Subcutaneous adipose tissue (tissue), 4 donors: ENCODE measurements around the gene ADAM15. TPM values are rescaled to one million over a fixed set of nuclear protein-coding genes. Genes with fewer than 3 reads are reported as not detected.

ENCODE experiments used
- total RNA-seq, 4 donors: library from RNA; depleted of rRNA; stranded (reverse); fragments of >200 nt; gene quantifications; one replicate each; pipeline ENCODE4 v1.1.0, GENCODE V29; 2016
- TF ChIP-seq, protein P1 (sequence below): fragments of 450-650 bp; IDR thresholded peaks from one replicate; pipeline ENCODE4 v1.5.1; 2016; ENCODE audit warnings: low read depth, mild to moderate bottlenecking, control low read depth, antibody characterized with exemption, moderate library complexity

ADAM15 gene
- total RNA-seq, 4 donors from 2014 or later: 61.4 to 189 (median 87.5) TPM

DNA sequence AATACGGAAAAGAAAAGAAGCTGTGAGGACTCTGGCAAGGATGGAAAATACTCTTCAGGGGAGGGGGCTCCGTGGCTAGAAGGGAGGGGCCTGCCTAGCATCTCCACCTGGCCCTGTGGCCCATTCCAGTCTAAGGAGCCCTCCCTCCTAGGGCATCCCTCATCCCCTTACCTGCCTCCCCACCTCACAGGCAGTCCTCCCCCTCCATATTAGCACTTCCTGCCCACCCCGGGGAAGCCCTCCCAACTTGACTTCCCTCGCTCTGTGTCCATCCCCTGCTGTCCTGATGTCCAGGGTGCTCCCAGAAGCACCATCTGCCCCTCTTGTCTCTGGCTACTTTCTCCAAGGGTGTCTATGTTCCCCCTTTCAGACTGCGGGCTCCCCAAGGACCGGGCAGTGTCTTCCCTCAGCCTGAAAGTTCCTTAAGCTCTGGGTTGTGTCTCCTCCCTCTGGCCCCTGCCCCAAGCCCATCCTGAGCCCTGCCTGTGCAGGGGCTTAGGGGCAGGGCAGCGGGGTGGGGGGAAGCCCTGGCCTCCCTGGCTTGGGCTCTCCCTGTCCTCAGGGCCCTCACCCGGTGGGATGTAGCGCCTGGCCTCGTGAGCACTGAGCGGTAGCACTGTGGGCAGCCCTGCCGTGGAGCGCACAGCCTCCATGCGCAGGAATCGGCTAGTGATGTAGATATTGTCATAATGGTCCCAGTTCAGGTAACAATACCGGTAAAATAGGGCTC lies 21.4 kb upstream of the ADAM15 start:
- TF ChIP-seq, protein P1, sequence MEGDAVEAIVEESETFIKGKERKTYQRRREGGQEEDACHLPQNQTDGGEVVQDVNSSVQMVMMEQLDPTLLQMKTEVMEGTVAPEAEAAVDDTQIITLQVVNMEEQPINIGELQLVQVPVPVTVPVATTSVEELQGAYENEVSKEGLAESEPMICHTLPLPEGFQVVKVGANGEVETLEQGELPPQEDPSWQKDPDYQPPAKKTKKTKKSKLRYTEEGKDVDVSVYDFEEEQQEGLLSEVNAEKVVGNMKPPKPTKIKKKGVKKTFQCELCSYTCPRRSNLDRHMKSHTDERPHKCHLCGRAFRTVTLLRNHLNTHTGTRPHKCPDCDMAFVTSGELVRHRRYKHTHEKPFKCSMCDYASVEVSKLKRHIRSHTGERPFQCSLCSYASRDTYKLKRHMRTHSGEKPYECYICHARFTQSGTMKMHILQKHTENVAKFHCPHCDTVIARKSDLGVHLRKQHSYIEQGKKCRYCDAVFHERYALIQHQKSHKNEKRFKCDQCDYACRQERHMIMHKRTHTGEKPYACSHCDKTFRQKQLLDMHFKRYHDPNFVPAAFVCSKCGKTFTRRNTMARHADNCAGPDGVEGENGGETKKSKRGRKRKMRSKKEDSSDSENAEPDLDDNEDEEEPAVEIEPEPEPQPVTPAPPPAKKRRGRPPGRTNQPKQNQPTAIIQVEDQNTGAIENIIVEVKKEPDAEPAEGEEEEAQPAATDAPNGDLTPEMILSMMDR: no peak

DNA sequence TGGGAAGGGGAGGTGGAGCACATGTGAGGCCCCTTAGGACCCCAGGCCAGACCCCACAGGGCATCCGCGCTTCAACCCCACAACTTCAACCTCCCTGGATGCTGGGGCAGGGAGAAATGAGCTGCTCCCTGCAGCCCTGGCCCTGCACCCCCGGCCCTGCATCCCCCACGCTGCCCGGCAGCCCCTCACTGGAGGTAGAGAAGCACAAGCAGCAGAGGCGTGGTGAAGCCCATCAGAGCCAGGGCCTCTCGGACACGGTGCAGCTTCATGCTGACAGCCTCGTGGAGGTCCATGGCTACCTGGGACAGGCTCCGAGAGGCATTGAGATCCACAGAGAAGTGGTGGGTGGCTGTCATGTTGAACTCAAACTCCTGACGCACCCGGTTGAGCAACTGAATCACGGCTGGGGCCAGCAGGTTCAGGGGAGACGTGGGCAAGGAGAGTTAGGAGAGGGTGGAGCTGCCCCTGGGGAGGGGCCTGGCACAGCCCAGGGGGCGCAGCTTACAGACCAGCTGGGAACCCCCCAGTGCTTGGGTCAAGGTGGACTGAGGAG lies 20.8 kb upstream of the ADAM15 start:
- TF ChIP-seq, protein P1: no peak

DNA sequence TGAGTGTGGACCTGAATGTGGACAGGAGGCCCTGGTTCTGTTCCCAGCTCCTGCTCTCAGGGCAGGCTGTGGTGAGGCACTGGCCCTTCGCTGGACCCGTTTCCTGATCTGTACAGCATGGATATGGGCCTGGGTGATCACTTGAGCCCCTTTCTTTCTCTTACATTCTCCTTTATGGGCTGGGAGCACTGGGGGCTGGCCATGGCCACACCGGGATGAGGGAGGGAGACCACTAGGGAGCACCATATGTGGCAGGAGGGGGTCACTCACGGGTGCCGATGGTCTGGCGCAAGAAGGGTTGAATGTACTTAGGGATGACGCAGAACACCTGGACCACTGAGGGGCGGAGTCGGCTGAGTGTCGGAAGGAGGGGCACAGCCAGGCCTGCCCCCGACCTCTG lies 20.2 kb upstream of the ADAM15 start:
- TF ChIP-seq, protein P1: no peak

DNA sequence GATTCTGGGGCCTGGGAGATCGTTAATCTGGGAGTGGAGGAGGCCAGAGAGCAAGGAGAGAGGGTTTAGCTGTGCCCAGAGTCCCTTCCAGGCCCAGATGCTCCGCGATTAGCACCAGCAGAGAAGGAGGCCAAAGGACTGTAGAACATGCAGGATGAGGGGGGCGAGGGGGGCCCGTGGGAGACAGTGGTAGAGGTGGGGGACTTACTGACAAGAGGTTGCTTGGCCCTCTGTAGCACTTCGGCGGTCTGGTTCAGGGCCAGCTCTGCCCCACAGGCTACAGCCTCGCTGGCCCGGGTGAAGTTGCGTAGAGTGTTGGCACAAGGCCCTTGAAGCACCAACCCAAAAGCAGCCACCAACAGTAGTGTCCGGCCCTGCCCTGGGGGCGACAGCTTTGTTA lies 18.2 kb upstream of the ADAM15 start:
- TF ChIP-seq, protein P1: no peak

DNA sequence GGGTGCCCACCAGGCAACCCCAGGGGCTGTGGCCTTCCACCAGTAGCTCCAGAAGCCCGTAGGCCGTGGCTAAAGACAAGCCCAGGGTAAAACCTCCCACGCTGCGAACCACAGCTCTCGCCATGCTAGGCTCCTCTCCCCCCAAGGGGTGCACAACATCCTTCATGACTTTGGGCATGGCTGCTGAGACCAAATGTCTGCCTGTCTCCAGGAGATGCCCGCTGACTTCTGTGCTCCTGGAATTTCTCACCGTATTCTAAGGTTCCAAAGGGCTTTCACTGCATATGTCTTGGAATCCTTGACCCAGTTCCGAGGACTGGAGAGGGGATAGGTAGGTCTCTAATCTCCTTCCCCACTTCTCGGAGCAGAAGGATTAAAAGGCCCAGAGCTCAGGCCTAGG lies 17.6 kb upstream of the ADAM15 start, which contains the start of the genes DCST1 and DCST2:
DCST1 (plus strand) TSS at position 301 of the 400 bp plus-strand sequence. CDS start 213 bp downstream, outside the sequence.
DCST2 (minus strand) TSS at position 258 of the 400 bp plus-strand sequence; CDS start at position 178, 80 bp downstream.
- TF ChIP-seq, protein P1: no peak

DNA sequence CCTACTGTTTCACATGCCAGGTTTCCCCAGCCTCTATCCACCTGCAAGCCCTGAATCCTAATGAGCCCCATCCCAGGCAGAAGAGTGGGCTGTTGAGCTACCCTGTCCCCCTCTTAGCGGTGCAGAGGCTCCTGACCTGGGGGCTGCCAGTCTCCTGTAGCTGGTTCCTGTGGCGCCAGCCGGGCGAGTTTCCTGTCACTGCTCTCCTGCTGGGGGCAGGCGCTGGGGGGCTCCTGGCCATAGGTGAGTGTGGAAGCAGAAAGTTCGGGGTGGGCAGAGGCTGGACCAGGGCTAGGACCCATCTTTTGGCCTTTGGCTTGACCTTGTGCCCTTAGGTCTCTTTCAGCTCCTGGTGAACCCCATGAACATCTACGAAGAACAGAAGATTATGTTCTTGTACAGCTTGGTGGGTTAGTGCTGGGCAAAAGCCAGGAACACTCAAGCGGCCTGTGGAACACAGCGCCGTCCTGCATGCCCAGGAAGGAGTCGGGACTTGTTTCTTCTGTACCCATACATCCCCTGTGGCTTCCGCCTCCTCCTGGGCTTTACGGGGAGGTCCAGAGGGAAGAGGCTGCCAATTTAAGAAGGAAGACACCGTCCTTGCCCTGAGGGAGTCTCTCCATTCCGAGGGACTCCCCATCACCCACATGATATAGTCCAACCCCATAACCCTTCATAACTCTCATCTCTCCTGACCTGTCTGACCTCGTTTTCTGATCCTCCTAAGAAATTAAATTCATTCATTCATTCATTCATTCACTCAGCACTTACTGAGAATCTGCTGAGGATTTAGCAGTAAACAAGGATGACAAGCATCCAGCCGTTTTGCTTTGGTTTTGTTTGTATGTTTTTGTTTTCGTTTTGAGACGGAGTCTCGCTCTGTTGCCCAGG lies 16.6 kb upstream of the ADAM15 start:
- TF ChIP-seq, protein P1: no peak

DNA sequence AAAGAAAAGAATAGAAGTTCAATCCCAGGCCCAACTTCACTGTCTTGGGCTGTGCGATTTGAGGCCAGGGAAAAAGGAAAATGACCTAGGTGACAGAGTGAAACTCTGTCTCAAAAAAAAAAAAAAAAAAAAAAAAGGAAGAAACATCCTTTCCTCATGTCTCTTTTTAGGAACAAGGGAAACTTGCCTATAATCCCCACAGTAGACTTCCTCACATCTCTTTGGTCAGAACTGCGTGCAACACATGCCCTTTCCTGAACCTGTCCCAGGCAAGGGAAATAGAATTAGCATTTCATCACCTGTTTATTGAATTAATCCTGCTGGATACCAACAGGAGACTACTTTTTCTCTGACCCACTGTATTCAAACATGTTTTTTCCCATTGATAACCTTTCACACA lies 15.2 kb upstream of the ADAM15 start:
- TF ChIP-seq, protein P1: no peak
